Metanephros (tissue), 1 donor: ENCODE measurements around the gene ZNF655. TPM values are rescaled to one million over a fixed set of nuclear protein-coding genes. Genes with fewer than 3 reads are reported as not detected.

Source experiments
- total RNA-seq: library from RNA; depleted of rRNA; stranded (reverse); fragments of >200 nt; gene quantifications from one replicate; pipeline ENCODE4 v1.2.3, GENCODE V29; 2014

ZNF655 gene, protein sequence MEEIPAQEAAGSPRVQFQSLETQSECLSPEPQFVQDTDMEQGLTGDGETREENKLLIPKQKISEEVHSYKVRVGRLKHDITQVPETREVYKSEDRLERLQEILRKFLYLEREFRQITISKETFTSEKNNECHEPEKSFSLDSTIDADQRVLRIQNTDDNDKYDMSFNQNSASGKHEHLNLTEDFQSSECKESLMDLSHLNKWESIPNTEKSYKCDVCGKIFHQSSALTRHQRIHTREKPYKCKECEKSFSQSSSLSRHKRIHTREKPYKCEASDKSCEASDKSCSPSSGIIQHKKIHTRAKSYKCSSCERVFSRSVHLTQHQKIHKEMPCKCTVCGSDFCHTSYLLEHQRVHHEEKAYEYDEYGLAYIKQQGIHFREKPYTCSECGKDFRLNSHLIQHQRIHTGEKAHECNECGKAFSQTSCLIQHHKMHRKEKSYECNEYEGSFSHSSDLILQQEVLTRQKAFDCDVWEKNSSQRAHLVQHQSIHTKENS
- 101 TPM for total RNA-seq

DNA sequence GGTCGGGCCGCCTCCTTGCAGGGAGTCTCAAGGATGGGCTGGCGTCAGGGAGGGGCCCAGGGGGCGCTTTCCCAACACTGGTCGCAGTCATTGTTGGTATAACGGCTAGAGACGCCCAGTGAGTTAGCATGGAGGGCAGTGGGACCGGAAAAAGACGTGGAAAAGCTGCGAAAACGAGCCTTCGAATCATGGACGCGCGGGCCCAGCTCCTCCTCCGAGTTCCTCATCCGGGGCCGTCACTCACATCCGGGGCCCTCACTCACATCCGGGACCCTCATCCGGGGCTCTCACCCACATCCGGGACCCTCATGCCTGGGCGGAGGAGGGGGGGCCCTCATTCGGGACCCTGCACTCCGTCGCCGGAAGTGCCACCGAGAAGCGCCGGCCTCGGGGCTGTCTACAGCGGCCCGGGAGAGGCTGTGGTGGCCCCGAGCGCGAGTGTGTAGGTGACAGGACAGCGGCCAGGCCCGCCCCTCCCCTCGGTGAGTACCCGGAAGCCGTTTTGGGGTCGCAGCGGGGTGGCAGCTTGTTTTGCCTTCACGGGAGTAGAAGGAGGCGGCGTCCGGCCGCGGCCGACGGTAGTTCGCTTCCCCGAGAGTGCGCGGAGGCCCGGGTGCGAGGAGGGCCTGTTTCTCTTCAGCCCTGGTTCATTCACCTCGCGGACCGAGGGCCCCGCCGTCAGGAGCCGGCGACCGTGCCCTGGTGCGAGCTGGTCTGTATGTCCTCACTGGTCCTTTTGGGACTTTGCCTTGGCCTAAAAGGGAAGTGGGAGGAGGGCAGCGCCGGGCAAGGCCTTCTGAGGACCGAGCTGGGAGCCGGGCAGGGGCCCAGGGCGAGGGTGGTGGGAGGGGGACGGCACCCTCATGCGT is at the start of gene ZNF655:
ZNF655 (plus strand) TSS at position 337 of the 869 bp plus-strand sequence. CDS start 1,918 bp downstream, outside the sequence.

GRCh38 chr7:99551767-99552463 is 6.5 kb upstream of the ZNF655 start, which contains the start of gene FAM200A:
Gene FAM200A (minus strand): TSS chr7:99552114. CDS start chr7:99548407, 3,707 bp downstream.

GRCh38 chr7:99597762-99598501 is 39.5 kb downstream of the ZNF655 start, which contains the start of gene TMEM225B:
Gene TMEM225B (plus strand): TSS chr7:99598267. CDS start chr7:99604389, 6,122 bp downstream.

GRCh38 chr7:99616359-99617191 is 58.1 kb downstream of the ZNF655 start, which contains the start of gene ZSCAN25:
Gene ZSCAN25 (plus strand): TSS chr7:99616946. CDS start chr7:99619607, 2,661 bp downstream.

Other genes starting within 250 kb of the ZNF655 start
- gene ARPC1A, start 232.7 kb upstream of the ZNF655 start, total RNA-seq, result 93.0 TPM
- 105 TPM for gene ARPC1B, start 183.9 kb upstream of the ZNF655 start, total RNA-seq
- 17.2 TPM for gene PDAP1, start 150.0 kb upstream of the ZNF655 start, total RNA-seq
- 41.7 TPM for gene BUD31, start 149.7 kb upstream of the ZNF655 start, total RNA-seq
- 14.2 TPM for gene PTCD1, start 119.8 kb upstream of the ZNF655 start, total RNA-seq
- gene CPSF4, start 119.7 kb upstream of the ZNF655 start, total RNA-seq, result 26.9 TPM
- 277 TPM for gene ATP5MF, start 92.5 kb upstream of the ZNF655 start, total RNA-seq
- gene ZNF789, start 85.8 kb upstream of the ZNF655 start, total RNA-seq, result 19.8 TPM
- 30.5 TPM for gene ZNF394, start 58.4 kb upstream of the ZNF655 start, total RNA-seq
- 10.4 TPM for gene ZKSCAN5, start 54.0 kb upstream of the ZNF655 start, total RNA-seq
- 9.6 TPM for gene FAM200A, start 6.5 kb upstream of the ZNF655 start, total RNA-seq
- gene TMEM225B, start 39.6 kb downstream of the ZNF655 start, total RNA-seq, result 1.6 TPM
- 20.3 TPM for gene ZSCAN25, start 58.3 kb downstream of the ZNF655 start, total RNA-seq
- gene CYP3A5, start 121.4 kb downstream of the ZNF655 start, total RNA-seq, result 1.6 TPM
- gene CYP3A7, start 176.6 kb downstream of the ZNF655 start, total RNA-seq, result 0.35 TPM
- not detected for gene CYP3A4, start 225.5 kb downstream of the ZNF655 start, total RNA-seq